HEK293 (cell line): Measurements from ENCODE around the gene ZNF423.
A peak's percentile ranks its signal among the peaks of the same experiment; 100 is the strongest.

Experiments
- CTCF ChIA-PET: fragments of 350-600 bp; formaldehyde crosslinking; extraction: SDS; loops from one replicate; lab custom pipeline; 2021; ENCODE audit warnings: antibody characterized with exemption; lab: Yijun Ruan, JAX
- POLR2A ChIA-PET: fragments of 300-600 bp; formaldehyde crosslinking; extraction: SDS; loops from one replicate; lab custom pipeline; 2020; ENCODE audit warnings: antibody characterized with exemption, inconsistent platforms; lab: Yijun Ruan, JAX
- H3K27ac ChIP-seq: fragments of 200-500 bp; sonication (Bioruptor generic); 2 replicates; pipeline ENCODE4 v1.5.1; 2014; ENCODE audit warnings: low read depth, low read length, control low read depth, inconsistent platforms; ENCODE audit errors: extremely low read depth
- H3K36me3 ChIP-seq, 2 experiments: fragments of 200-500 bp in 1 of 2; sonication (Bioruptor generic) in 1 of 2; 1 replicate in 1 of 2; 2 replicates in 1 of 2; pipeline ENCODE4 v1.5.1; 2014 to 2017; ENCODE audit warnings: inconsistent platforms in 2 of 2, low read length in 2 of 2; ENCODE audit not compliant: control insufficient read depth in 2 of 2, insufficient read depth in 1 of 2
- H3K4me1 ChIP-seq: fragments of 200-500 bp; sonication (Bioruptor generic); 2 replicates; pipeline ENCODE4 v1.5.1; 2014; ENCODE audit warnings: mild to moderate bottlenecking, low read length, inconsistent platforms; ENCODE audit not compliant: control insufficient read depth, insufficient read depth
- H3K4me3 ChIP-seq: 2 replicates; pipeline ENCODE4 v1.5.1; 2011; ENCODE audit warnings: low read depth, mild to moderate bottlenecking, control low read depth, low read length, moderate library complexity
- H3K9me3 ChIP-seq: fragments of 200-500 bp; sonication (Bioruptor generic); 2 replicates; pipeline ENCODE4 v1.5.1; 2014; ENCODE audit warnings: low read depth, low read length, inconsistent platforms; ENCODE audit not compliant: control insufficient read depth, insufficient read depth
- PRDM1 ChIP-seq: fragments of 450-650 bp; formaldehyde crosslinking; IDR thresholded peaks from 2 replicates; pipeline ENCODE4; 2016; ENCODE audit warnings: missing biosample characterization, missing genetic modification characterization
- SP3 ChIP-seq: fragments of 450-650 bp; formaldehyde crosslinking; IDR thresholded peaks from 2 replicates; pipeline ENCODE4 v1.5.1; 2016; ENCODE audit warnings: missing biosample characterization, missing genetic modification characterization
- ZBTB8A ChIP-seq: fragments of 450-650 bp; formaldehyde crosslinking; IDR thresholded peaks from 2 replicates; pipeline ENCODE4 v1.5.1; 2016; ENCODE audit warnings: missing biosample characterization, missing genetic modification characterization
- ZNF112 ChIP-seq: fragments of 450-650 bp; formaldehyde crosslinking; IDR thresholded peaks from 2 replicates; pipeline ENCODE4 v1.5.0; 2017; ENCODE audit warnings: missing biosample characterization, missing genetic modification characterization
- ZNF214 ChIP-seq: fragments of 450-650 bp; formaldehyde crosslinking; IDR thresholded peaks from 2 replicates; pipeline ENCODE4 v1.5.1; 2017; ENCODE audit warnings: missing biosample characterization, mild to moderate bottlenecking, missing genetic modification characterization, borderline replicate concordance
- ZNF26 ChIP-seq: fragments of 450-650 bp; formaldehyde crosslinking; IDR thresholded peaks from 2 replicates; pipeline ENCODE4 v1.5.1; 2016; ENCODE audit warnings: missing biosample characterization, missing genetic modification characterization
- ZNF266 ChIP-seq: fragments of 450-650 bp; formaldehyde crosslinking; IDR thresholded peaks from 2 replicates; pipeline ENCODE4 v1.5.1; 2016; ENCODE audit warnings: missing biosample characterization, missing genetic modification characterization, low read depth
- ZNF280D ChIP-seq: fragments of 450-650 bp; formaldehyde crosslinking; IDR thresholded peaks from 2 replicates; pipeline ENCODE4 v1.5.1; 2016; ENCODE audit warnings: missing biosample characterization, missing genetic modification characterization
- ZNF311 ChIP-seq: fragments of 450-650 bp; formaldehyde crosslinking; IDR thresholded peaks from 2 replicates; pipeline ENCODE4 v1.5.1; 2017; ENCODE audit warnings: missing biosample characterization, missing genetic modification characterization, borderline replicate concordance
- ZNF362 ChIP-seq: fragments of 450-650 bp; formaldehyde crosslinking; IDR thresholded peaks from 2 replicates; pipeline ENCODE4 v1.5.1; 2016; ENCODE audit warnings: missing biosample characterization, missing genetic modification characterization
- ZNF610 ChIP-seq: fragments of 450-650 bp; formaldehyde crosslinking; IDR thresholded peaks from 2 replicates; pipeline ENCODE4 v1.5.1; 2016; ENCODE audit warnings: missing biosample characterization, missing genetic modification characterization, borderline replicate concordance
- ZNF626 ChIP-seq: fragments of 450-650 bp; sonication (Bioruptor Pico); formaldehyde crosslinking; IDR thresholded peaks from 2 replicates; pipeline ENCODE4 v1.5.1; 2018; ENCODE audit warnings: missing biosample characterization, missing genetic modification characterization, inconsistent platforms
- ZNF654 ChIP-seq: fragments of 450-650 bp; formaldehyde crosslinking; IDR thresholded peaks from 2 replicates; pipeline ENCODE4 v1.5.1; 2016; ENCODE audit warnings: low read depth, missing biosample characterization, missing genetic modification characterization
- TF ChIP-seq, protein P1 (sequence below): fragments of 450-650 bp; formaldehyde crosslinking; IDR thresholded peaks from 2 replicates; pipeline ENCODE4 v1.5.1; 2017; ENCODE audit warnings: missing biosample characterization, missing genetic modification characterization
- TF ChIP-seq, protein P2 (sequence below): fragments of 450-650 bp; formaldehyde crosslinking; IDR thresholded peaks from 2 replicates; pipeline ENCODE4; 2016; ENCODE audit warnings: missing biosample characterization, missing genetic modification characterization
- TF ChIP-seq, protein P3 (sequence below): fragments of 450-650 bp; formaldehyde crosslinking; IDR thresholded peaks from 2 replicates; pipeline ENCODE4 v1.5.1; 2016; ENCODE audit warnings: missing biosample characterization, missing genetic modification characterization

The ZNF423 gene

DNA sequence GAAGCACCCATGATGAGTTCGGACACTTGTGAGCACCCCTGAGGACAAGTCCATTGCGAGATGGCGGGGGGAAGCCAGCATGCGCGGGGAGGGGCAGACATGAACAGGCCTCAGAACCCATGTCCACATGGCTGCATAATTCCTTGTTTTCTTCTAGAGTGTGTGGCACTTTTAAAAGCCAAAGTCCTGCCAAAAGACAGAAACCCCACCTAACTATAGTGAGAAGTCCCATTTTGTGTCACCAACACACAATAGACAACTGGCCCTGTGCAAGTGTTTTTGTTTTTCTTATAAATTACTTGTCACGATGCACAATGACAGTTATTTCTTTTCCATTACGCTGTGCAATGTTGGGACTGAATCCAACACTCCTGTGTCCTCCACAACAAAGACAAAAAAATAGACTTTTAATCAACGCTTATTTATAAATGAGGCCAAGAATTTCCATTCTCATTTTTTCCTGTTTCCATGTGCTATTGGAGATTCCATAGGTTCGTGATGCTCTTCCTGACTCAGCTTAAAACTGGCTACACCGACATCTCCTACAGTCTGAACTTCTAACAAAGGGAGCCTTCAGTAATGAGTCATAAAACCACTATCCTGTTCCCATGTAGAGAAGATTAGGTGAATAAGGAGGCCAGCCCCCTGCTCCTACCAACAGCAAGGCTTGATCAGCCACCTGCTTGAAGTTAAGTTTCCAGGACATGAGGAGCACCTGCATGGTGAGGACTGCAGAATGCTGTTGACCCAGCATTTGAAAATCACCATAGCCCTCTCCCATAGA lies 98.9 kb downstream of the ZNF423 start (continued):
- TF ChIP-seq ZNF26 (no peak), ZNF280D (tag by site-specific recombination) (no peak)

- Histone ChIP-seq H3K27ac (no peak overlapping the region), H3K4me3 (no peak overlapping the region), H3K9me3 (no peaks in the 10 kb centered on the region), H3K36me3 (no peaks in the 10 kb centered on the region), H3K4me1 (0 out of 2 replicates have a peak, but pooled peaks cover 2% of the 10 kb centered on the region)
- no peak for TF ChIP-seq ZBTB8A
- TF ChIP-seq, protein P1, sequence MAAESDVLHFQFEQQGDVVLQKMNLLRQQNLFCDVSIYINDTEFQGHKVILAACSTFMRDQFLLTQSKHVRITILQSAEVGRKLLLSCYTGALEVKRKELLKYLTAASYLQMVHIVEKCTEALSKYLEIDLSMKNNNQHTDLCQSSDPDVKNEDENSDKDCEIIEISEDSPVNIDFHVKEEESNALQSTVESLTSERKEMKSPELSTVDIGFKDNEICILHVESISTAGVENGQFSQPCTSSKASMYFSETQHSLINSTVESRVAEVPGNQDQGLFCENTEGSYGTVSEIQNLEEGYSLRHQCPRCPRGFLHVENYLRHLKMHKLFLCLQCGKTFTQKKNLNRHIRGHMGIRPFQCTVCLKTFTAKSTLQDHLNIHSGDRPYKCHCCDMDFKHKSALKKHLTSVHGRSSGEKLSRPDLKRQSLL (tag by site-specific recombination), result no peak
- TF ChIP-seq ZNF266, result no peak
- TF ChIP-seq ZNF610 (tag by site-specific recombination), result no peak
- TF ChIP-seq ZNF626 (tag by site-specific recombination), result no peak
- TF ChIP-seq, protein P2, sequence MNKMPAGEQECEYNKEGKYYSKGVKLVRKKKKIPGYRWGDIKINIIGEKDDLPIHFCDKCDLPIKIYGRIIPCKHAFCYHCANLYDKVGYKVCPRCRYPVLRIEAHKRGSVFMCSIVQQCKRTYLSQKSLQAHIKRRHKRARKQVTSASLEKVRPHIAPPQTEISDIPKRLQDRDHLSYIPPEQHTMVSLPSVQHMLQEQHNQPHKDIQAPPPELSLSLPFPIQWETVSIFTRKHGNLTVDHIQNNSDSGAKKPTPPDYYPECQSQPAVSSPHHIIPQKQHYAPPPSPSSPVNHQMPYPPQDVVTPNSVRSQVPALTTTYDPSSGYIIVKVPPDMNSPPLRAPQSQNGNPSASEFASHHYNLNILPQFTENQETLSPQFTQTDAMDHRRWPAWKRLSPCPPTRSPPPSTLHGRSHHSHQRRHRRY (tag by site-specific recombination), result no peak
- TF ChIP-seq ZNF362 (tag by site-specific recombination), result no peak
- no peak for TF ChIP-seq SP3 (tag by site-specific recombination)
- TF ChIP-seq ZNF311 (tag by site-specific recombination), result no peak
- POLR2A ChIA-PET, result no interaction called here
- CTCF ChIA-PET, result interaction anchor here (1.2 kb wide), 1 partner anchor 102 kb away, joined by 5 read pairs; no protein-coding TSS in a partner anchor
These were observed 100.0 kb downstream of the ZNF423 start for GRCh38 chr16:49755716-49756505.

GRCh38 chr16:49755313-49755620 lies 100.6 kb downstream of the ZNF423 start:
- Histone ChIP-seq H3K27ac (no peak overlapping the region), H3K36me3 (no peaks in the 10 kb centered on the region), H3K9me3 (no peaks in the 10 kb centered on the region)
- POLR2A ChIA-PET, result no interaction called here
- TF ChIP-seq ZNF214, result no peak
- TF ChIP-seq ZNF112 (tag by site-specific recombination), result no peak
- TF ChIP-seq ZNF654 (tag by site-specific recombination), result peak; percentile 2; the same call in 1 of the 2 replicates
- 0 out of 2 replicates have a peak, but pooled peaks have one; percentile 16 for TF ChIP-seq PRDM1 (tag by site-specific recombination)
- TF ChIP-seq, protein P3, sequence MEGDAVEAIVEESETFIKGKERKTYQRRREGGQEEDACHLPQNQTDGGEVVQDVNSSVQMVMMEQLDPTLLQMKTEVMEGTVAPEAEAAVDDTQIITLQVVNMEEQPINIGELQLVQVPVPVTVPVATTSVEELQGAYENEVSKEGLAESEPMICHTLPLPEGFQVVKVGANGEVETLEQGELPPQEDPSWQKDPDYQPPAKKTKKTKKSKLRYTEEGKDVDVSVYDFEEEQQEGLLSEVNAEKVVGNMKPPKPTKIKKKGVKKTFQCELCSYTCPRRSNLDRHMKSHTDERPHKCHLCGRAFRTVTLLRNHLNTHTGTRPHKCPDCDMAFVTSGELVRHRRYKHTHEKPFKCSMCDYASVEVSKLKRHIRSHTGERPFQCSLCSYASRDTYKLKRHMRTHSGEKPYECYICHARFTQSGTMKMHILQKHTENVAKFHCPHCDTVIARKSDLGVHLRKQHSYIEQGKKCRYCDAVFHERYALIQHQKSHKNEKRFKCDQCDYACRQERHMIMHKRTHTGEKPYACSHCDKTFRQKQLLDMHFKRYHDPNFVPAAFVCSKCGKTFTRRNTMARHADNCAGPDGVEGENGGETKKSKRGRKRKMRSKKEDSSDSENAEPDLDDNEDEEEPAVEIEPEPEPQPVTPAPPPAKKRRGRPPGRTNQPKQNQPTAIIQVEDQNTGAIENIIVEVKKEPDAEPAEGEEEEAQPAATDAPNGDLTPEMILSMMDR (tag by site-specific recombination), result 0 out of 2 replicates have a peak, but pooled peaks have one; percentile 9
- TF ChIP-seq, all 188 proteins: peak for 3
- CTCF ChIA-PET, result interaction anchor here (1.0 to 1.2 kb wide), 2 partner anchors 102 to 347 kb away, joined by 3 to 5 read pairs; no protein-coding TSS in a partner anchor
- Histone ChIP-seq H3K4me1 (0 out of 2 replicates have a peak, but pooled peaks cover 2% of the 10 kb centered on the region), H3K4me3 (no peak overlapping the region)
